GM19025 (cell line): ENCODE results near the gene MYO10.

Source experiments
- ATAC-seq: cut with Tn5 transposase; IDR thresholded peaks from one replicate; pipeline ENCODE4 v1.9.1; 2021; ENCODE audit warnings: mild to moderate bottlenecking, low read depth, moderate library complexity; ENCODE audit not compliant: unreplicated experiment

The MYO10 gene

GRCh38 chr5:16866795-16867576 is 69.1 kb downstream of the MYO10 start:
- no peak for ATAC-seq

GRCh38 chr5:16866273-16866672 is 69.8 kb downstream of the MYO10 start:
- no peak for ATAC-seq

- no peak for ATAC-seq
Measured at GRCh38 chr5:16865151-16865550, 70.9 kb downstream of the MYO10 start.

- no peak for ATAC-seq
Measured at GRCh38 chr5:16864631-16865131, 71.4 kb downstream of the MYO10 start.

- ATAC-seq, result no peak
Measured at GRCh38 chr5:16863469-16863946, 72.6 kb downstream of the MYO10 start.

- ATAC-seq, result no peak
Measured at GRCh38 chr5:16862777-16863176, 73.3 kb downstream of the MYO10 start.

- ATAC-seq, result no peak
Measured at GRCh38 chr5:16859346-16859745, 76.7 kb downstream of the MYO10 start.

DNA sequence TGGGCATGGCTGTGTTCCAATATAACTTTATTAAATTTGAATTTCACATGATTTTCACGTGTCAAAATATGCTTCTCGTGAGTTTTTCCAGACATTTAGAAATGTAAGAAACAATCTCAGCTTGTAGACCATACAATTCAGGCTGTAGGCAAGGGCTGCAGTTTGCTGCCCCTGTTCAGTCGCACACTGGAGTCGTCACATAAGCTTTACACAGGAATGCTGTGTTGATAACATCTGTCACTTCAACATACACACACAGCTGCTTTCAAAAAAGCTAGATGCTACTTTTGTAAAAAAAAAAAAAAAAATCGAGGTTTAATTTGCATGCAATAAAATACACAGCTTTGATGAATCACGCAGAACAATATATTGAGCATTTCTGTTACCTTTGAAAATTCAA is 77.9 kb downstream of the MYO10 start:
- ATAC-seq, result no peak

DNA sequence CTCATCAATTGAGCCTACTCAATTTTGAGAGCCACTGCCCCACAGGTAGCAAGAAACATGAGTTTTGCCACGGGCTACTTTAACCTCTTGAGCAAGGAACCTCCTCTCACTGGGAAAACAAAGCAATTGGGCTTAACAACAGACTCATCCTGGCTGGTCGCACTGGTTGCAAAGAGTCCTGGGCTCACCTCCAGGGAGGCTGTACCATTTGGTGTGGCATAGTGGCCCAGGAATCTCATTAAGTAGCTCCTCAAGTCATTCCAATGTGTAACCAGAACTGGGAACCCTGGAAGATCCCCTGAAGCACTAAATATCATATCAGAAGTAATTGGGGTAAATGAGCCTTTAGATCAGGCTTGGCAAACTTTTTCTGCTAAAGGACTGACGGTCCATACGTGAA is 78.5 kb downstream of the MYO10 start:
- ATAC-seq, result no peak

GRCh38 chr5:16856531-16856930 is 79.6 kb downstream of the MYO10 start:
- ATAC-seq, result no peak

DNA sequence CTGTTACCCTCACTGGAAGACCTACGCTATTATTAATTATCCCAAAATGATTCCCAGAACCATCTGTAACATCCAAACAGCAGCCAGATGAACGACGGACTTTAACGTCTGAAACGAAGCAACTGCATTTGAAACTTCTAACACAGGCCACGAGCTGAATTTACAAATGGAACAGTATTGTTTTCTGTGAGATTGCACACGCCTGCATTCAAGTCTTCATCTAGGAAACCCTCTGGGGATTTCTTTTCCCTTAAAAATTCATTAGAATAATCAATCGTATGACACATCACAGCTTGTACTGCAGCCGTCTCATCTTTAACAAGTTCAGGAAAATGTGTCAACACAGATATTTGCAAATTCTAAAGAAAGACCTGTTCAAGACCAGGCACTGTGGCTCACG is 80.2 kb downstream of the MYO10 start:
- no peak for ATAC-seq

DNA sequence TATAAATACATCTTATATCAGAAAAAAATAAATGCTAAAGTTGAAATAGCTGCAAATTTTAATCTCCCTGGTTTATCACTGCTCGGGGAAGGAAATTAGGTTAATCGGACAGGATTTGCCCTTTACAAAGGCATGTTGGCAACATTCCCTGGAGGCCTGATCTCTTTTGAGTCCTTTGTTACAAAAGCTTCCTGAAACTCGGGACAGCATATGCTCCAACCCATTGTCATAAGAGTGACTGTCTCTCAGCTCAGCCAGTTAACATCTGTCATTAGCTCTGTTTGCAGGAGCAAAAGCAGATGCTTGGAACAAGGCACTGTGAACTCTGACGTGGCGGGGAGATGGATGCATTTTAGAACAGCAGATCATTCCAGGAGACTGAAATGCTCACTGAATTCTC is 80.6 kb downstream of the MYO10 start:
- ATAC-seq, result no peak

DNA sequence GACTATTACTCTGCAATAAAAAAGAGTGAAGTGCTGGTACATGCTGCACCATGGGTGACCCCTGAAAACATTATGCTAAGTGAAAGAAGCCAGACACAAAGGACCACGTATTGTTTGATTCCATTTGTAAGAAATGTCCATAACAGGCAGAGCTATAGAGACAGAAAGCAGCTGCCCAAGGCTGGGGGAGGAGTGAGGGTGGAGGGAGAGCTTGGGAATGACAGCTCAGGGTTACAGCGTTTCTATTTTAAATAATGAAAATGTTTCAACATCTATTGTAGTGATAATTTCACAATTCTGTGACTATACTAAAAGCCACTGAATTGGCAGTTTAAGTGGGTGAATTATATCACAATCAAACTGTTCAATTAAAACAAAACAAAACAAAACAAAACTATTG is 81.7 kb downstream of the MYO10 start:
- no peak for ATAC-seq

DNA sequence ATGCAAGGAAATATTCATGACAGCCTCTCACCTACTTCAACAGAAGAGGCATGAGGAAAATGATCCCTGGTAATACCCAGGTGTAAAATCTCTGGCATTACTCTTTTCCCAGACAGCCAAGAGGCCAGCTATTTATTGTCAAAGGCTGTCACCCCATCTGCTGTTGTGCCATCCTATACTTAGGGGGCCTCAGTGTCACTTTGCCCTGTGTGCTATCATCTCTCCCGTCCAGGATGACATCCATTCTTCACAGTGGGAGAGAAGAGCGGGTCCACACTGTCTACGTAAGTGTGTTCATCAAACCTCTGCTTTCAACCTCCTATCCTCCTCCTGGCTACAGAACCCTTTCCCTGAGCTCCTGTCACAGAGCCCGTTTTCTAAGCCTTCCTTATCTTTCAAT is 82.6 kb downstream of the MYO10 start:
- no peak for ATAC-seq

DNA sequence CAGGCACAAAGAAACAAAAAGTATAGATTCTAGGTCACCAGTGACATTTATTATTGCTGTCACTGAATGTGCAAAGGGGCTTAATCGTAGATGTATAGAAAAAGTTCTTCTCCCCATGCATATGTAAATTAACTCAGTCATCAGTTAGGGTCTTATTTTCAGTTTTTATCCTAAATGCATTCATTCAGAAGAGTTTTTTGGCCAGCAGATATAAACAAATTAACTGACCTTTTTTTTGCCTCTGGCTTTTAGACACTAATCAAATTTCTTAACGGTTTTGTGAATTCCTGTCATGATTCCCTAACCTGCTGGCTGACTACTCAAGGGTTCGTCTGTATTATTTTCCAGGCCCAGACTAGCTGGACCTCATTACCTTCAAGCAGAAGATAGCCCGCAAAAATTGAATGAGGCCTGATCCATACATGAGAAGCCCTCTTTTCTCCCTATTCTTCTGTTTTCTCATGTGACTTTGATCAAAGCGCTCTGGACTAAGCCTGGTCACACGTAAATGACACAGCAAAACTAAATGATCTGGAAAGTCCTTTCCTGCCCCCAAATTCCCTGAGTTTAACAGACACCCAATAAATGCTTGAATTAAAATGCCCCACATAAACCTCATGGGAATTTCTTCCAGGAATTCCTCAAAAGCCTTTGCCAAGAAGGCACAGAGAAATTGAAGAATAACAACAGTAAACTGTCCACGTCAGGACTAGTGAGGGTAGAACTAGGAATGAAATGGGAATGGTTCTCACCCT is 83.7 kb downstream of the MYO10 start:
- ATAC-seq, result no peak

DNA sequence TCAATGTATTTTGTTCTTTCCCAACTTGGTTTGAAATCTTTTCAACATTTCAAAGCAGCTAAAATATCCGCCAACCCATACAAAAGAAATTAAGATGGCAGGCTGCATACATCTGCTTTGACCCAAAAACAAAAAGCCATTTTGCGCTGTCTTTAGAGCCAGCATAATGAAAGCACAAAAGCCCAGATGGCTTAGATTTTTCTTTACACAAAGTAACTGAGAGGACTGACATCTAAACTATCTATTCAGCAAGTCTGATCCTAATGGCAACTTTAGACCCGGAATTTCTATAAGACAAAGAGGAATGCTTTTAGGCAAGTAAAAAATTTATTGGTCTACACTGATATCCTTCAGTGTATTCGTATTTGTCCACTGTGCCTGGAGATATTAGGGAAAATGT is 86.3 kb downstream of the MYO10 start:
- ATAC-seq, result no peak

- no peak for ATAC-seq
Measured at GRCh38 chr5:16849181-16849580, 86.9 kb downstream of the MYO10 start.

DNA sequence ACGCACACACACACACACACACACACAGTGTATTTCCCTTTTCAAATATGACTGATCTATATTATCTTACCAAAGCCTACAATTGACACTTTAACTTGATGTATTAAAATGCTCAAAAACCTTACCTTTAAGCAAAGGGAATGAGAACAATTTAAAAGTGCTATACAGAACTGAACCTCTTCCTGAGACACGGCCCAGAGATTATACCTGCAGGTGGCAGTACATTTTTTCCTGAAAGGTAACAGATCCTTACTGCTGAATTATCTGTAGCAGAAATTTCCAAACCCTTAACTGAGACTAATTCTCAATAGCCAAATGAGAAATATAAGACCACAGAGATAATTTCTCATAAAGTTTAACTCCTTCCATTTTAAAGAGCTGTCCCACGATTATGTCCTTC is 91.1 kb downstream of the MYO10 start:
- no peak for ATAC-seq

GRCh38 chr5:16842896-16843295 is 93.2 kb downstream of the MYO10 start:
- ATAC-seq, result no peak

DNA sequence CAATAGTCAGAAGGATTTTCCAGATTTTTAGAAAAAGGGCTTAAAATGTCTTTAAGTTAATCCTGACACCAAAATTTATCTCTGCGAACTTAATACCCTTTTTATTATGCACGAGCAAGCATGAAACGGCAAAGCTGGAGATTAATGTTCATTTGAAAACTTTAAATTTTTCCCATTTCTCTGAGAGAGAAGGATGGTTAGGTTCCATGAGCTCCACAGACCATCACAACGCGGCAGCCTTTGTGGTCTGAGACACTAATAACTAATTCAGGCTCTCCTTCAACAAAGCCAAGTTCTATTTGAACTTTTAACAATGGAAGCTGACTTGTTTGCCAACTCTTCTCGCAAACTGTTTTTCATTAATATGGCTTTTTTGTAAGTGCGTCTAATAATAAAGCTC is 94.7 kb downstream of the MYO10 start:
- no peak for ATAC-seq

DNA sequence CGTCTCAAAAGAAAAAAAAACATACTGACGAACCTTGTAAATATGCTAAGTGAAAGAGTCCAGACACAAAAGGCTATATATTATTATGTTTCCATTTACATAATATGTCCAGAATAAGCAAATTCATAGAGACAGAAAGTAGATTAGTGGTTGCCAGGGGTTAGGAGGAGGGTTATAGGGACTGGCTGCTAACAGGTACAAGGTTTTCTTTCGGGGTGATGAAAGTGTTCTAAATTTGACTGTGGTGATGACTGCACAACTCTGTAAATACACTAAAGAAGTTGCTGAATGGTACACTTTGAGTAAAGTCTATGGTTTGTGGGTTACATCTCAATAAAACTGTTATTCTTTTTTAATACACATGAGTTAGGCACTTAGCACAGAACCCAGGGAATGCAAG is 98.8 kb downstream of the MYO10 start:
- ATAC-seq, result no peak

DNA sequence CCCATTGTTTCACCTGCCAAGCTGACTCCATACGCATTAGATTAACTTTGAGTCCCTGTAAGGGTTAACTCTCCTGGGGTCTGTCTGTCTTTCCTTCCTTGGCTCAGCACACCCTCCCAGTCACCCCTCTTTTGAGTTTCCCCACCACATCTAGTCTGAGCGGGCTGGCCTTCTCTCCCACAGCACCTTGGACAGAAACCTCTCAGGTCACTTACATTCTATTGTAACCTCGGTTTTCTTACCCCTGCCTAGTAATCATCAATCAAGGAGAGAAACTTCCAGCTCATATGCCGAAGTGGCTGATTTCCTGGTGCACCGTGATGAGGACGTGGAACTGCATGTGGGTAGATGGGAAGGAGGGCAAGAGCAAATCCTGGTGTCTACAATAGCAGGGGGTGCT is 102.1 kb downstream of the MYO10 start:
- no peak for ATAC-seq
